ENCODE measurements around the gene WFDC9. TPM values are rescaled to one million over a fixed set of nuclear protein-coding genes. Genes with fewer than 3 reads are reported as not detected.

WFDC9 gene
- total RNA-seq, 3 donors from 2014 or later = not detected

- peaks cover 5% of the 10 kb centered on the region for H3K9me3 ChIP-seq
- intact Hi-C loops (cut with DNase I, micrococcal nuclease) = no loop called here
- no peak for ATAC-seq
- no peaks in the 10 kb centered on the region for H3K4me1 ChIP-seq (ENCODE audit: low read depth)
- no peak overlapping the region for H3K4me3 ChIP-seq
- TF ChIP-seq, protein P1, sequence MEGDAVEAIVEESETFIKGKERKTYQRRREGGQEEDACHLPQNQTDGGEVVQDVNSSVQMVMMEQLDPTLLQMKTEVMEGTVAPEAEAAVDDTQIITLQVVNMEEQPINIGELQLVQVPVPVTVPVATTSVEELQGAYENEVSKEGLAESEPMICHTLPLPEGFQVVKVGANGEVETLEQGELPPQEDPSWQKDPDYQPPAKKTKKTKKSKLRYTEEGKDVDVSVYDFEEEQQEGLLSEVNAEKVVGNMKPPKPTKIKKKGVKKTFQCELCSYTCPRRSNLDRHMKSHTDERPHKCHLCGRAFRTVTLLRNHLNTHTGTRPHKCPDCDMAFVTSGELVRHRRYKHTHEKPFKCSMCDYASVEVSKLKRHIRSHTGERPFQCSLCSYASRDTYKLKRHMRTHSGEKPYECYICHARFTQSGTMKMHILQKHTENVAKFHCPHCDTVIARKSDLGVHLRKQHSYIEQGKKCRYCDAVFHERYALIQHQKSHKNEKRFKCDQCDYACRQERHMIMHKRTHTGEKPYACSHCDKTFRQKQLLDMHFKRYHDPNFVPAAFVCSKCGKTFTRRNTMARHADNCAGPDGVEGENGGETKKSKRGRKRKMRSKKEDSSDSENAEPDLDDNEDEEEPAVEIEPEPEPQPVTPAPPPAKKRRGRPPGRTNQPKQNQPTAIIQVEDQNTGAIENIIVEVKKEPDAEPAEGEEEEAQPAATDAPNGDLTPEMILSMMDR (IDR thresholded peaks at IDR 0.05) = no peak
- H3K36me3 ChIP-seq (ENCODE audit: low read depth) = no peaks in the 10 kb centered on the region
- DNase-seq = no peak
These were observed 20.0 kb downstream of the WFDC9 start for GRCh38 chr20:45611054-45611453.

DNA sequence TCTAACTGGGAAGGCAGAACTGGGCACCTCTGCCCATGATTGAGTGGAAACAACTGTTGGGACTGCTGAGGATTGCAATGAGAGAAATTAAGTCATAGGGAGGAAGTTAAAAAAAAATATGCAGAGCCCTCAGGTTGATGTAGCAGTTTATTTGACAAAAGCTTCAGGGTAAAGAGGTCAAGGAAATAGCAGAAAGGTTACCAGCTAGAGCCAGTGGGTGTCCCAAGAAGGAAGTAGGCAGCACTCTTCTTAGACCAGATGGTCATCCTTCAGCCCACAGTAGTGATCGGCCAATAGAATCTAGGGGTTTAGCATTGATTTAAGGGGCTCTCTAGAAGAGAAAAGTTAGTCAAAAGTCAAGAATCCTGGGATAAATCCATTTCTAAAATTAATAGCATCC, 23.3 kb downstream of the WFDC9 start:
- intact Hi-C loops (cut with DNase I, micrococcal nuclease) = no loop called here
- ATAC-seq (no peak), DNase-seq (no peak)
- TF ChIP-seq, protein P1 (IDR thresholded peaks at IDR 0.05) = no peak
- no peaks in the 10 kb centered on the region for H3K4me1 ChIP-seq (ENCODE audit: low read depth)
- H3K36me3 ChIP-seq (ENCODE audit: low read depth) = no peaks in the 10 kb centered on the region
- H3K9me3 ChIP-seq = peaks cover 5% of the 10 kb centered on the region
- no peak overlapping the region for H3K4me3 ChIP-seq

DNA sequence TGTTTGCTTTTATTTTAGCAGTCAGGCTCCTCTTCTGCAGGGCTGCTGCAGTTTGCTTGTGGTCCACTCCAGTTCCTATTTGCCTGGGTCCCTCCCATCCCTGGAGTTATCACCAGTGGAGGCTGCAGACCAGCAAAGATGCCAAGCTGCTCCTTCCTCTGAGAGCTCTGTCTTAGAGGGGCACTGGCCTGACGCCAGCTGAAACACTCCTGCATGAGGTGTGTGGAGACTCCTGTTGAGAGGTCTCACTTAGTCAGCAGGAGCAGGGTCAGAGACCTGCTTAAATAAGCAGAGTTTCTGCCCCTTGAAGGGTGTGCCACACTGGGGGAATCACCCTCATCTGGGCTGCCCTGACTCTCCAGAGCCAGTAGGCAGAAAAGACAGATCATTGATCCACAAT, 35.8 kb downstream of the WFDC9 start:
- Histone ChIP-seq H3K36me3 (ENCODE audit: low read depth) (no peaks in the 10 kb centered on the region), H3K4me3 (no peak overlapping the region), H3K9me3 (no peaks in the 10 kb centered on the region), H3K4me1 (ENCODE audit: low read depth) (no peaks in the 10 kb centered on the region)
- no peak for ATAC-seq
- no peak for DNase-seq
- TF ChIP-seq, protein P1 (IDR thresholded peaks at IDR 0.05) = no peak
- intact Hi-C loops (cut with DNase I, micrococcal nuclease) = no loop called here

DNA sequence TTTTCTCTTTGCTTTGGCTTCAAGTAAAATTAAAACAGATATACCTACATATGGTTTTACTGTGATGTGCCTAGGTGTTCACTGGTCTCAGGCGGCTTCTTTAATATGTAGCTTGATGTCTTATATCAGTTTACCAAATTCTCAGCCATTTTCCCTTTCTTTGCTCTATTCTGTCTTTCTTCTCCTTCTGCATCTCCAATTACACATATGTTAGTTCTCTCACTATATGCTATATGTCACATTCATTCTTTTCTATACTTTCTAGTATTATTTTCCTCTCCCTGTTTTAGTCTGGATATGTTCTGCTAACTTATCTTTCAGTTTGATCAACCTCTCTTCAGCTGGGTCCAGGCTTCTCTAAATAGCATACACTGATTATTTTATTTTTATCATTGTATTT, 37.6 kb downstream of the WFDC9 start:
- no peaks in the 10 kb centered on the region for H3K9me3 ChIP-seq
- H3K36me3 ChIP-seq (ENCODE audit: low read depth) = no peaks in the 10 kb centered on the region
- intact Hi-C loops (cut with DNase I, micrococcal nuclease) = no loop called here
- no peak for ATAC-seq
- TF ChIP-seq, protein P1 (IDR thresholded peaks at IDR 0.05) = no peak
- no peak overlapping the region for H3K4me3 ChIP-seq
- no peaks in the 10 kb centered on the region for H3K4me1 ChIP-seq (ENCODE audit: low read depth)
- no peak for DNase-seq

GRCh38 chr20:45592574-45593189, 38.4 kb downstream of the WFDC9 start:
- Histone ChIP-seq H3K4me3 (no peak overlapping the region), H3K36me3 (ENCODE audit: low read depth) (no peaks in the 10 kb centered on the region), H3K4me1 (ENCODE audit: low read depth) (no peaks in the 10 kb centered on the region), H3K9me3 (no peaks in the 10 kb centered on the region)
- peak in 1 of 3 donors; percentile 51 for DNase-seq
- intact Hi-C loops (cut with DNase I, micrococcal nuclease) = no loop called here
- TF ChIP-seq, protein P1 (IDR thresholded peaks at IDR 0.05) = peak; percentile 63
- ATAC-seq = peak; percentile 79

DNA sequence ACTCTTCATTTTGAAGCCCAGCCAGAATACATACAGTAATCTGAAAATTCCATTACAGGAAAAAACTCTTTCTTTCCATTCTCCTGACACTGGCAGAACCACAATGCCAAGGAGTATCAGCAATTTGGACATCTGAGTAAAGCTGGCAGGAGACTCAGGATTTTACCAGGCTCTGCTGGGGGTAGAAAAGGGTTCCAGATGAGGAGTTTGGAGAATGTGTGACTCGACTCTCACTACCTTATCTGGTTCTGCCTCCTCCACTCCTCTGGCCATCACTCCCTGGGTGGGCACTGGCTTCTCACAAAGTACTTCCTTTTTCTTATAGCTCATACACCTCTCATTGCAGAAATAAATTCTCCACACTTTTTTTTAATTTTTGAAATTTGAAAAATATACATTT, 41.4 kb downstream of the WFDC9 start:
- H3K4me3 ChIP-seq = no peak overlapping the region
- intact Hi-C loops (cut with DNase I, micrococcal nuclease) = no loop called here
- ATAC-seq = no peak
- H3K36me3 ChIP-seq (ENCODE audit: low read depth) = no peaks in the 10 kb centered on the region
- no peaks in the 10 kb centered on the region for H3K4me1 ChIP-seq (ENCODE audit: low read depth)
- TF ChIP-seq, protein P1 (IDR thresholded peaks at IDR 0.05) = no peak
- no peak for DNase-seq
- no peaks in the 10 kb centered on the region for H3K9me3 ChIP-seq

Data from mucosa of descending colon (tissue), 3 donors.